ENCODE measurements around the gene CYP2J2. TPM values are rescaled to one million over a fixed set of nuclear protein-coding genes. Genes with fewer than 3 reads are reported as not detected.

Gene CYP2J2
- total RNA-seq, 1 experiment from 2014 or later = 1.1 TPM

DNA sequence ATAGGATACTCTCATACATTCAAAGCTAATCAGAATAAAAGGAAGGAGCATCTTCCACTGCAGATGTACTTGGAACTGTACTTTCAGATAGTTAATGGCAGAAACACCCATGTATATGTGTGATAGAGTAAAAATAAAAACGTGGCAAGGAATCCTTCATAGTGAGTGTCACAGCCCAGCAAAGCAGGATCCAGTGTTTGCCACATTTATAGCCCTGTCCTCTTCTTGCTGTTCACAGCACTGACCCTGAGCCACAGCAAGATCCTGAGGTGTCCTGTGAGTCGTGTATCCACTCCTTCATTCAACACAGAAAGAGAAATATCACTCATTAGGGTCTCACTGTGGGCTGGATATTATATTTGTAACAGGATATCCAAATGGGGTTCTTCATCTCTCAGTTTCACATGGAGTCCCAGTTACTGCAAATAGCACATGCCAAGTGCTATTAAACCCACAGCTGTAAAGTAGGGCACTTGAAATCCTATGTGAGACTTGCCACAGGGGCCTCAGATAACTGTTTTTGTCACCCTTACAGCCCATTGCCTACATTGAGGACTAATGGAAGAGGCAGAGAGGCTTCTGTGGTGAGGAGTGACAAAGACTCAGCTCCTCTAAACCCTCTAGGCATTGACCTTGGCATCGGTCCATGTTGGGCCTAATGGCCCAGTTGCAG, 41.3 kb downstream of the CYP2J2 start:
- no peaks in the 10 kb centered on the region for H3K36me3 ChIP-seq (ENCODE audit: control insufficient read depth in 1 of 2, insufficient read depth in 2 of 2, low read length in 2 of 2)
- H3K79me2 ChIP-seq (ENCODE audit: insufficient read depth, low read length) = no peaks in the 10 kb centered on the region
- no peaks in the 10 kb centered on the region for H3K9me3 ChIP-seq (ENCODE audit: control insufficient read depth in 1 of 2, insufficient read depth in 1 of 2, low read depth in 1 of 2, low read length in 2 of 2)
- no peak overlapping the region for H3K9ac ChIP-seq (ENCODE audit: low read length)
- H3K27ac ChIP-seq (ENCODE audit: low read depth, low read length) = no peak overlapping the region
- H3K4me2 ChIP-seq (ENCODE audit: low read length) = no peak overlapping the region
- TF ChIP-seq FOSL1 (IDR thresholded peaks at IDR 0.05; ENCODE audit: low read depth) (no peak), CBX3 (IDR thresholded peaks at IDR 0.05; ENCODE audit: low read depth) (no peak), EGR1 (IDR thresholded peaks at IDR 0.05; ENCODE audit: low read depth) (no peak), SP1 (IDR thresholded peaks at IDR 0.05; ENCODE audit: low read depth) (no peak), EZH2phosphoT487 (IDR thresholded peaks at IDR 0.05; ENCODE audit: borderline replicate concordance) (no peak), RAD21 (IDR thresholded peaks at IDR 0.05; ENCODE audit: low read depth) (no peak)
- TF ChIP-seq, protein P1, sequence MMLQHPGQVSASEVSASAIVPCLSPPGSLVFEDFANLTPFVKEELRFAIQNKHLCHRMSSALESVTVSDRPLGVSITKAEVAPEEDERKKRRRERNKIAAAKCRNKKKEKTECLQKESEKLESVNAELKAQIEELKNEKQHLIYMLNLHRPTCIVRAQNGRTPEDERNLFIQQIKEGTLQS (IDR thresholded peaks at IDR 0.05) = no peak
- ATAC-seq (no peak), DNase-seq (ENCODE audit: low read depth, low spot score) (no peak)
- RAD21 ChIA-PET (ENCODE audit: low non-redundant PET in 1 of 2, low total read pairs in 2 of 2, uncharacterized antibody in 2 of 2, unreplicated experiment in 2 of 2) = no interaction called here
- H3K9me2 ChIP-seq (ENCODE audit: insufficient read depth) = no peaks in the 10 kb centered on the region
- BruUV-seq (replicated peaks) = no TSS peak
- intact Hi-C loops (cut with micrococcal nuclease) = no loop called here
- no peaks in the 10 kb centered on the region for H3K4me1 ChIP-seq (ENCODE audit: control insufficient read depth in 1 of 2, insufficient read depth in 2 of 2, low read length in 2 of 2)
- CTCF ChIA-PET = interaction anchor here (1.9 kb wide), 1 partner anchor 62 kb away, joined by 8 read pairs; no protein-coding TSS in a partner anchor
- H2AFZ ChIP-seq (ENCODE audit: low read depth, low read length, poor library complexity, severe bottlenecking) = no peak overlapping the region
- no peaks in the 10 kb centered on the region for H3K27me3 ChIP-seq (ENCODE audit: insufficient read depth, low read length)
- H4K20me1 ChIP-seq (ENCODE audit: insufficient read depth) = no peaks in the 10 kb centered on the region
- POLR2A ChIA-PET = no interaction called here
- no peak overlapping the region for H3K4me3 ChIP-seq (replicated peaks in 1 of 2; ENCODE audit: low read depth in 1 of 2, low read length in 2 of 2)

DNA sequence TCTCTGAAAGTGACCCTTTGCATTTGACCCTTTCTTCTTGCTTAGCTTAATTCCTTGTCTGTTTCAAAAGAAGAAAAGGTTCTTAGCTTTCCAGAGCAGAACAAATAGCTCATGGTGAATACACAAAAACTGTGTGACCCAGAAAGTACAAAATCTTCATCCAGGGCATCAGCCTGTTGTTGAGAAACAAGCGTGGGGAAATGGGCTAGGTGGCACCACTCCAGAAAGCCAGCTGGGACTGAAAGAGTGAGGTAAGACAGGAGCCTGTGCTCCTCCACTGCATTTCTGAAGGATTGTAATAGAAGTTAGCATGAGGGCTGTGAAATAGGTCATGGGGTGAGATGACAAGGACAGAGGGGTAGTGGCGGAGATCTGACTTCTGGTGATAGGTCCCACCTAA, 45.8 kb downstream of the CYP2J2 start:
- H3K27me3 ChIP-seq (ENCODE audit: insufficient read depth, low read length) = no peaks in the 10 kb centered on the region
- no peak overlapping the region for H3K27ac ChIP-seq (ENCODE audit: low read depth, low read length)
- ChIA-PET CTCF (interaction anchor here (6.4 kb wide), 1 partner anchor 66 kb away, joined by 78 read pairs; no protein-coding TSS in a partner anchor), RAD21 (ENCODE audit: low non-redundant PET in 1 of 2, low total read pairs in 2 of 2, uncharacterized antibody in 2 of 2, unreplicated experiment in 2 of 2) (interaction anchor here in 1 of 2 experiments (0.9 kb wide), 1 partner anchor 67 kb away, joined by 3 read pairs; no protein-coding TSS in a partner anchor), POLR2A (no interaction called here)
- BruUV-seq (replicated peaks) = no TSS peak
- H3K9me2 ChIP-seq (ENCODE audit: insufficient read depth) = no peaks in the 10 kb centered on the region
- H3K9ac ChIP-seq (ENCODE audit: low read length) = no peak overlapping the region
- H4K20me1 ChIP-seq (ENCODE audit: insufficient read depth) = no peaks in the 10 kb centered on the region
- H3K4me2 ChIP-seq (ENCODE audit: low read length) = no peak overlapping the region
- no peak overlapping the region for H3K4me3 ChIP-seq (replicated peaks in 1 of 2; ENCODE audit: low read depth in 1 of 2, low read length in 2 of 2)
- no peaks in the 10 kb centered on the region for H3K79me2 ChIP-seq (ENCODE audit: insufficient read depth, low read length)
- no peaks in the 10 kb centered on the region for H3K4me1 ChIP-seq (ENCODE audit: control insufficient read depth in 1 of 2, insufficient read depth in 2 of 2, low read length in 2 of 2)
- intact Hi-C loops (cut with micrococcal nuclease) = no loop called here
- TF ChIP-seq, protein P2, sequence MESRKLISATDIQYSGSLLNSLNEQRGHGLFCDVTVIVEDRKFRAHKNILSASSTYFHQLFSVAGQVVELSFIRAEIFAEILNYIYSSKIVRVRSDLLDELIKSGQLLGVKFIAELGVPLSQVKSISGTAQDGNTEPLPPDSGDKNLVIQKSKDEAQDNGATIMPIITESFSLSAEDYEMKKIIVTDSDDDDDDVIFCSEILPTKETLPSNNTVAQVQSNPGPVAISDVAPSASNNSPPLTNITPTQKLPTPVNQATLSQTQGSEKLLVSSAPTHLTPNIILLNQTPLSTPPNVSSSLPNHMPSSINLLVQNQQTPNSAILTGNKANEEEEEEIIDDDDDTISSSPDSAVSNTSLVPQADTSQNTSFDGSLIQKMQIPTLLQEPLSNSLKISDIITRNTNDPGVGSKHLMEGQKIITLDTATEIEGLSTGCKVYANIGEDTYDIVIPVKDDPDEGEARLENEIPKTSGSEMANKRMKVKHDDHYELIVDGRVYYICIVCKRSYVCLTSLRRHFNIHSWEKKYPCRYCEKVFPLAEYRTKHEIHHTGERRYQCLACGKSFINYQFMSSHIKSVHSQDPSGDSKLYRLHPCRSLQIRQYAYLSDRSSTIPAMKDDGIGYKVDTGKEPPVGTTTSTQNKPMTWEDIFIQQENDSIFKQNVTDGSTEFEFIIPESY (IDR thresholded peaks at IDR 0.05; ENCODE audit: extremely low read depth, insufficient replicate concordance, low read length) = no peak
- TF ChIP-seq, protein P1 (IDR thresholded peaks at IDR 0.05) = no peak
- TF ChIP-seq FOSL1 (IDR thresholded peaks at IDR 0.05; ENCODE audit: low read depth) (no peak), POLR2AphosphoS5 (IDR thresholded peaks at IDR 0.05; ENCODE audit: low read depth, low read length) (no peak), SRF (IDR thresholded peaks at IDR 0.05; ENCODE audit: low read depth) (no peak), ZNF274 (IDR thresholded peaks at IDR 0.05; ENCODE audit: low read depth, low read length) (no peak), EZH2phosphoT487 (IDR thresholded peaks at IDR 0.05; ENCODE audit: borderline replicate concordance) (no peak)
- DNase-seq (ENCODE audit: low read depth, low spot score) = no peak
- H2AFZ ChIP-seq (ENCODE audit: low read depth, low read length, poor library complexity, severe bottlenecking) = no peak overlapping the region
- H3K36me3 ChIP-seq (ENCODE audit: control insufficient read depth in 1 of 2, insufficient read depth in 2 of 2, low read length in 2 of 2) = no peaks in the 10 kb centered on the region; a peak in 1 of 4 replicates
- ATAC-seq = no peak
- no peaks in the 10 kb centered on the region for H3K9me3 ChIP-seq (ENCODE audit: control insufficient read depth in 1 of 2, insufficient read depth in 1 of 2, low read depth in 1 of 2, low read length in 2 of 2)
